ENCODE data around the gene CNKSR1.
"Not testable (repeated sequence)": the region's sequence is repeated elsewhere in the genome, so short reads cannot be mapped to it uniquely, and the experiment has no call there.

CNKSR1 gene

GRCh38 chr1:26230682-26231081 lies 53.4 kb downstream of the CNKSR1 start:
- DNase-seq (ENCODE audit: low read depth): not testable (repeated sequence)

GRCh38 chr1:26233903-26234643 lies 56.8 kb downstream of the CNKSR1 start, which contains the start of gene CEP85:
CEP85 (plus strand) TSS chr1:26234200; CDS start chr1:26239784, 5,584 bp downstream.
- DNase-seq (ENCODE audit: low read depth): peak; percentile 96

DNA sequence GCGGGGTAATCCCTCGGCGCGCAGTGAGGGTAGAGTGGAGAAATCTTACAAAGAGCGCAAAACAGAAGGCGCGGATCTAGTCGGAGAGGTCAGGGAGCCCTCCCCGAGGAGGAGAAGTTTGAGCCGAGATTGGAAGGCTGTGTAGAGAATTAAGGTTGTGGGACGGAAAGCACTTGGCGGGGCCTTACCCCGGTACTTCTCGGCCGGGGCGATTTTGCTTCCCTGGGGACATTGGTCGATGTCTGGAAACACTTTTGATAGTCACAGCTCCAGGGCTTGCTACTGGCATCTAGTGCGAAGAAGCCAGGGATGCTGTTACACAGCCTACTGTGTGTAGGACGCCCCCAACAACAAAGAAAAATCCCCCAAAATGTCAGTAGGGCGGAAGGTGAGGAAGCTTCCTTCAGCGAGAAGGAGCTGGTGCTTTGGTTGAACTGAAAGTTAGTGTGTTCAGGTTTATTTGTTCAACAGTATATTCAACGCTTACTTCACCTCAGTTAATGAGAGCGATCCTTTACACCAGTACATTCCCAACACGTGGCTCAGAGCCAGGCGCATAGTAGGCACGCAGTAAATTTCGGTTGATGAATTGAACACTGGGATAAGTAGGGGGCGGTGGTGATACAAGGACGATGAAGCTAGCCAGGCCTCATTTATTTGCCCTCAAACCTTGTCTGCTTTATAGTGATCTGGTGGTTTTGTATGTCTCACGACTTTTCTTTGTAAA lies 57.5 kb downstream of the CNKSR1 start:
- DNase-seq (ENCODE audit: low read depth): no peak

- DNase-seq (ENCODE audit: low read depth): no peak
Measured at GRCh38 chr1:26237230-26237966, 60.1 kb downstream of the CNKSR1 start.
